GM21825 (cell line): Measurements from ENCODE around the gene HNRNPUL2.

Experiments
- ATAC-seq: cut with Tn5 transposase; IDR thresholded peaks from one replicate; pipeline ENCODE4 v1.9.1; 2021; ENCODE audit warnings: mild to moderate bottlenecking, moderate library complexity; ENCODE audit not compliant: unreplicated experiment

Gene HNRNPUL2

DNA sequence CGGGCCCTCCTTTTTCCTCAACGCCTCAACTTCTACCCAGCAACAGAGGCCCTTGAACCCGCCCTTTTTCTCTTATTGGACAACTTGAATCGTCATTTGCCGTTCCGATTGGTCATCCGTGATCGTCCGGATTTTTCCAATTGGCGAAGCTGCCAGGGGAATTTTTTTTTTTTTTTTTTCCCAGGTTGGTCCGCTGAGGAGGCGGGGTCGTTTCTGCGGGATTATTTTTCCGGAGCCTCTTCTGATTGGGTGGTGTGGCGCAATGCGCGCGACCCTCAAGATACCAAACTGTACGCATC lies 564 bp upstream of the HNRNPUL2 start:
- peak; percentile 52 for ATAC-seq

DNA sequence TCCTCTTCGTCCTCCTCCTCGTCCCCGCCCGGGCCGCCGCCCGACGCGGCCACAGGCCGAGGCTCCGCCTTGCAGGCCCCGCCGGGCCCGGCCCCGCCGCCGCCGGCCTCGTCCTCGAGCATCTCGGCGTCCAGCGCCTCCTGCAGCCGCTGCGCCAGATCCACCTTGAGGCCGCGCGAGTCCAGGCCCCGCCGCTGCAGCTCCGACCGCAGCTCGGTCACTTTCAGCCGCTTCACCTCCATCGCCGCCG lies 417 bp downstream of the HNRNPUL2 start:
- no peak for ATAC-seq

DNA sequence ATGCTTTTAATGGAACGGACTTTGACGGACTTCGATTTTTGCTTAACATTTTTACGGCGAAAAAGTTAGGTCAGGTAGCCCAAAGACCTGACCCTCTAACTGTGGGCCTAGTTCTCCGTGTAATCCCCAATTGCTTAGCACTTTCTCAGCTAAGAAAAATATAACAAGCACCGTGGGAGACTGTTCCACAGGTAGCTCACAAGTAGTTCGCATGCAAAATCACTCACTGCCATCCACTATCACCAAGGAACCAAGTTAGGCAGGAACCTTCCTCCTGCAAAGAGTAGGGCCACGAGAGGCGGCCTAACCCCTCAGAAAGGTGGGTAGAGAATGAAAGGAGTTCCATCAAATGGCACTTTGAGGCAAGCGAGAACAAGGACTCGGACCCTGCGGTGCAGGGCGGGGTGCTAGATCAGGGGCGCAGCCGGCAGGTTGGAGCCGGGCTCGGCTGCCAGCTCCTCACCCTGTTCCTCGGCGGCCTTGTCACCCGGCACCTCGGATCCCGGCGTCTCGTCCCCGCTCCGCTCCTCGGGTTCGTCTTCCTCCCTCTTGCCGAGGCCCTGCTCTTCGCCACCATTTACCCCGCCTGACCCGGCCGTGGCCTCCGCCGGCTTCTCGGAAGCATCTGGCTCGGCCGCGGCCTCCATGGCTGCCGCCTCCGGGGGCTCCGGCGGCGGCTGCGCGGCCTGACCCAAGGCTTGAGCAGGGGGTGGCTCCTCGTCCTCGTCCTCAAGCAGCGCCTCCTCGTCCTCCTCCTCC lies 922 bp downstream of the HNRNPUL2 start:
- peak; percentile 0 for ATAC-seq

DNA sequence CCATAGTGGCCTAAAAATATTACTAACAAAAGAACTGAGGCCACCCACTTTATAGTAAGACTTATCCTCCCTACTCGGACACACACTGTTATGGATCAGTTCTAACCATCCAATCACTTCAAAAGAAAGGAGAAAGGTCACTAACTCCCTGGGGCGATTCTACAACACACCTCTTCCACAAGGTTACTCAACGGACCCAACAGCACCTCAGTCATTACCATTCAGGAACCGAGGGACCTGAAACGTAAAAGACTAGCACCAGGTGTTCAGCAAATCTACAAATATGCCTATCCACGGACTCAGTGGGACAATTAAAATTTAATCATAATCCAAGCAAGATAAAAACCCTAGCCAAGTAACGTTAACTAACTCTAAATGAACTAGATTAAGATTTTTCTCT lies 1.6 kb downstream of the HNRNPUL2 start:
- no peak for ATAC-seq

DNA sequence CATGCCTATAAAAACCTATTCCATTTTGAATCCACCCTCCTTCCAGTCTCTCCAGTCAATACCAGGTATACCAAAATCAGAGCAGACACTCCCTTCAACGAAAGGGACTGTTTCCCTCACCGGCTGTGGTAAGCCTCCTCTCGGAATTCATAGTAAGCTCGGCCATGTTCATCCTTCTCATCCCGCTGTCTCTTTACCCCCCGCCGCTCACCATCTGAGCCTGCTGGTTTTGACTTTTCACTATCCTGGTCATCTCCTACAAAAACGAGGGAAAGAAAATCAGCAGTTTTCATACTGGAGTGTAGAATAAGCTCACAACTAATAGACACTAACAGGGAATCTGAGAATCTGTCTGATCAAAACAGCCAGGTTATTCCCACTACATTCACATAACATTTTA lies 3.1 kb downstream of the HNRNPUL2 start:
- no peak for ATAC-seq

DNA sequence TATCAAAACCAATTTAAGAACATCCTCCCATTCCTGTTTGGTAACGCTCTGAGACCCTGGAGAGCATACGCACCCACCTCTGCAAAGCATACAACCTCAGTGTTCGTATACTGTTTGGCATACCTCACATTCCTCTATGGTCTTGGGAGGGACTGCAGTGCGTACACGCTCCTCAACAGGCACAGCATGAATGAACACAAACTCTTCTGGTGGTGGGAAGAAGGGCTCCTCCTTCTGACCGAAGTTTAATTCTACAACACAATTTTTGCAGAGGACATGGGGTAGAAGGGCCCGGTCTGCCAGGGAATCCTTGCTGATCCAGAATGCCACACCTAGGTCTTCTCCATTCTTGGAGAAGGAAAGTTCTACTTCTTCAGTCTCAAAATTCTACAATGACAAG lies 5.3 kb downstream of the HNRNPUL2 start:
- ATAC-seq, result no peak

DNA sequence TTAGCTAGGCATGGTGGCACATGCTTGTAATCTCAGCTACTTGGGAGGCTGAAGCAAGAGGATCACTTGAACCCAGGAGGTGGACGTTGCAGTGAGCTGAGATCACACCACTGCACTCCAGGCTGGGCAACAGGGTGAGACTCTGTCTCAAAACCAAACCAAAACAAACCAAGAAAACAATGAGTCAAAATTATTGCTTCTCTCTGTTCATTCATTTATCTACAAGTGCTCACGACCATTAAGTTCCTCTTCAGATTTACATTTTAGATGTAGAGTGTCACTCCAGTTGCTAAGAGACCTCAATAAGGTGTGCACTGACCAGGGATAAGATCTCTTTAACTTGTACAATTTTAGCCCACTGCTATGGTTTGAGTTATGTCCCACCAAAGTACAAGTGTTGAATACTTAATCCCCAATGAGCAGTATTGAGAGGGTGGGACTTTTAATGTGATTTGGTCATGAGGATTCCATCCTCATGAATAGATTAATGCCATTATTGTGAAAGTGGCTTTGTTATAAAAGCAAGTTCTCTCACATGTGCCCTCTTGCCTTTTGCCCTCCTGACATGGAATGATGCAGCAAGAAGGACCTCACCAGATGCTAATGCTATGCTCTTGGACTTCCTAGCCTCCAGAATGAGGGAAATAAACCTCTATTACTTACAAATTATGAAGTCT lies 7.8 kb downstream of the HNRNPUL2 start:
- no peak for ATAC-seq

DNA sequence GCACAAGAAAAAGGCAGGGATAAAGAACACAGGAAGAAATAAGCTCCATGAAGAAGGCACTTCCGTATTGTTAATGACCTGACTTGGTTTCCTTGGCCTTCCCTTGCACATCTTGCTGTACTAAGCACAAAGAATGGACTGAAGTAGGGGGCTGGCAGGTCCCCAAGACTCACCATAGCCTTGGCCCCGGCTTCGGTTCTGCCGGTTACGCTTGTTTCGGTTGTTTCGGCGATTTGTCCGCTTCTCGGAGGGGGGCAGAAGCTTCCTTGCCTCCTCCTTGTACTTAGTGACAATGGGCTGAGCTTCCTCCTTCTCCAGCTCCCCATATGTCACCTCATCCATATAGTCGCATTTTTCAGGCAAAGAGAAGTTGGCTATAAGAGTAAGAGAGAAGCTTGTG lies 10.4 kb downstream of the HNRNPUL2 start:
- ATAC-seq, result no peak

DNA sequence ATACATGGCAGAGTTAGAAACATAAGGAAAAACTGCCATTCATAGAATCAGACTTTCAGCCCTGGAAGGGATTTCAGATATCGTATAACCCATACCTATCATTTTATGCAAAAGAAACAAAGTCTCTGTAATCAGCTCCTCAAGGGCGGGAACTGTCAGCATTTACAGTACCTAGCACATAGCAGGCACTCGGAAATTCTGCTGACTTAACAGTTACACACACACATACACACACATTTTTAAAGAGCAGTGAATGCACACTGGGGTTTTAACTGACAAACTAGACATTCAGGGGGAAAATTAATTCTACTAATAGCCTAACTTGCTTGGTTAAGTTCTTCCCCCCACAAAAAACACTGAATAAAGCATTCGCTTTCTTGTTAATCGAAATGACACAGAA lies 11.1 kb downstream of the HNRNPUL2 start:
- ATAC-seq, result no peak

DNA sequence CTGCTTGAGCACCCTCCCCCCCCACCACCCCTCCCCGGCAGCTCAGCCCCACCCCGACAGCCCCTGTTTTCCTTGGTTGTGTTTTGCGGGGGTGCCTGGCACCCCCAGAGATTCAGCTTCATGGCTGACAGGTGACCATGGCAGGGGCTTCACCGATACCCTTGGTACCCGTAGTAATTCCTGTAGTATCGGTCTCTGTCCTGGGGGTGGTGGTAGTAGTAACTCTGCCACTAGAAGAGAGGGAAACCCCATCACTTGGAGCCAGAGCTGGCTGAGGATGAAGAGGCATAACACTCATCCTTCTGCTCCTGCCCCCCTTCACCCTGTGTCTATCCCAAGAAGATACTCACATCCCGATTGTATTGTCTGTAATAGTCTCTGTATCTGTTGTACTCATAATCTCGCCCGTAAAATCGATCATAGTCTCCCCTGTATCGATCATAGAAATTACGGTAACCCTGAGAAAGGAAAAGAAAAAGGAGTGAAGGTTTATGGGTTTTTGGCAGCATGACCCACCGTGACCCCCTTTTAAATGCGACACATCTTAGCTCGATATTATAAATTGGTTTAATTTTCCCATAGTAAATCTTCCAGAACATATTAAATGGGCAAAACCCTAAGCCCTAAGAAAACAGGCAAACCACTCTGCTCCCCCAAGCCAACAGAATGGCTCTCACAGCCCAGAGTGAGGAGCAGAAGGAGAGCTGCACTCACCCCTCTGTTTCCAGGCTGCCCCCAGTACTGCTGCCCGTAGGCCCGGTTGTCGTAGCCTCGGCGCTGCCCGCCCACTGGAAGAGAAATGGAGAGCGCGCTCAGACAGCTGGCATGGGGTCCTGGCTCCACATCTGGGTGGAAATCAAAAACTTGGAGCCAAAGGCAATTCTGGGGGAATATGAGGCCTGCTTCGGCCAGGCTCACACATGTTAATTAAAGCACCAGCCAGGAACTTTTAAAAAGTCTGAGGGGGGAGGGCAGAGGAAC lies 11.8 kb downstream of the HNRNPUL2 start:
- ATAC-seq, result no peak

DNA sequence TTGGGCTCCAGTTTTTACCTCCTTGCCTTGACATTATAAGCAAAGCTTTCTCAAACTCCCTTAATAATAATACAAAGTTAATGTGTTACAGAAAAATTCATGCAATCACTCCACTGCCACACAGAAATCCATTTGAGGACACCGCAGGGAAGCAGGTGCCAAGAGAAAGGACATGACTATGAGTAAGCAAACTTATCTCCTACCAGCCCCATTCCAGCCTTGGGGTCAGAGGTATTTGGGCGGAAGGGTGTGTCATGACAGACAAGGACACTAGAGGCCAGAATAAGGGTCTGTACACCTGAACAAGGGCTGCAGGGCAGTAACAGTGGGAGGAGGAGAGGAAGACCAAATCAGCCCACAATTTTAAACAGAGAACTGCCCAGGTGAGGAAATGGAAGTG lies 13.9 kb downstream of the HNRNPUL2 start:
- no peak for ATAC-seq

DNA sequence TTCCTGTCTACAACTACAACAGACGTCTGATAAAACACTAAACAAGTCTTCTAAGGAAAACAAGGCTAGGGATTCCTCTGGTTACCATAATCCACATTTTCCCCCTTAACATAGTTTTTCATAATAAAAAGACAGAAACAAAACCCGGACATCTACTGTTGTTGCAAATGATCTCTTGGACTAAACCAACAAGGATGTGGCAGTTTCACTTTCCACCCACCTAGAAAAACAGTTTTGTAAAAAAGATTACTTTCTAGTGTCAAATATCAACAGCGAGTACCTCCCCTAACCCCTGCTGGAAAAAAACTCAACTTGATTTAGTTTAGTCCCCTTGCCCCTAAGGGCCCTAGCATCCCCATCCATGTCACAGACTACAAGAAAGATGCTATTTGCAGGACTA lies 14.4 kb downstream of the HNRNPUL2 start:
- no peak for ATAC-seq

DNA sequence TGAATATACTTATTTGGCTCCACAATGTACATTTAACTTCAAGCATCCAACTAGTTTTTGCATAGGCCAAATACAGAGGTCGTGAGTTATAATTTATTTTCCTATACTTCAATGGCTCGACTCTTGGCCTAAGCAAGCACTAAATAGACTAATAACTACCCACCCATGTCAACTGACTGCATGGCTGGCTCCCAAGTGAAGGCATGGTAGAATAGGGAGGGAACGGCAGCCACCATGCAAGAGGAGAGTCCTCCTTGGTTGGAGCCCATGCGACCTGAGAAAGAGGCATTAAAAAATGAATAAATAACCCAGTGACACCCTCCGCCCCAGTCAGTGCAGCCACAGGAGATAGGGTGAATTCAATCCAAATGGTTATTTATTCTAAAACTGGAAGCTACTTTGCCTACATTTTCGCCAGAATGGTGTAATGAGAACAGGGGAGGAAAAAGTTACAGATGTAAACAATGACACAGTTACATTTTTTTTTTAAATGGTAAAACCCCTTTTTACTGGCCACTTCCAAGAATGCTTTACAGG lies 14.9 kb downstream of the HNRNPUL2 start:
- ATAC-seq, result no peak

DNA sequence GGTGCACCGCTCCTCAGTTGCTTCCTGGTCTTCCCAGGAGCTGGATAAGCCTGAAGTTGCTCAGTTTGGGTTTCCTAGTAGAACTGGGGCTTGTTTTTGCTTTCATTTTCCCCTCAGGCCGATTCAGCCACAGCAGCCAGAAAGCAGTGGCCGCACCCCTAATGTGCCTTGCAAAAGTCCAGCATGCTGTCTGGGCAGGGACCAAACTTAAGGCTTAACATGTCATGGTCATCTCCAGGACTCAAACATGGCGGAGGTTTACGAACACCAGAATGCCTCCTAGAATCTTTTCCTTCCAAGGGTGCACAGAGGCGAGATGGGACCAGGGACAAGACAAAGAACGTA lies 17.3 kb downstream of the HNRNPUL2 start:
- no peak for ATAC-seq

DNA sequence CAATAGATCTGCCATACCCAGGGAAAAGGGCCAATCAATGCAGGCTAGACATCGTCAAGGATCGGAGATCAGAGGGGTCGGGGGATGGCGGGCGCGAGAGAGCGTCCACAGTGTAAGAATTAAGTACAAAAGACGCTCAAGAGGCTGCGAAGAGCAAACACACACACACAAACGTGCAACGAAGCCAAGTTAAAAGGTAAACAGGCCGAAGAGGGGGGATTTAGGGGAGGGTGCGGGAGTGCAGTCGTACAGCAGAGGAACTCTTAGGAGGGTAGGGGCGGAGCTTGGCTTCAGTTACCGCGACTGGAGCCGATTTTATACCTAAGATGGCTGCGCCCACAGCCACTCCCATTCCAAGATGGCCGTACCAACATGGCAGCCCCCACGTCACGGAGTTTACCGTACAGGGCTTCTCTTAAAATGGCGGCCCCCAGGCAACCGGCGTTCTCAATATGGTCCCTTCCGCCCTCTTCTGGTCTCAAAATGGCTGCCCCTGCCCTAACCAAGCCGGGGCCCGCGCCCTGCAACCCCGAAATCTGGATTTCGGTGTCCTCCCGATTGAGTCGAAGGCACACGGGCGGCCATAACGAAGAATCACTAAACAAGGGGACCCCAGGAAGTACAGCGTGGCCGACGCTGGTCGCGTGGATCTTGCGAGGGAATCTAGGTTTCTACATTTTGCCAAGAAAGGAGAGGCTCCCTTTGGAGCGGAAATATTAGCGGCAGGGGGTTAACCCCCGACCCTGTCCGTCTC lies 17.8 kb downstream of the HNRNPUL2 start:
- peak; percentile 63 for ATAC-seq

DNA sequence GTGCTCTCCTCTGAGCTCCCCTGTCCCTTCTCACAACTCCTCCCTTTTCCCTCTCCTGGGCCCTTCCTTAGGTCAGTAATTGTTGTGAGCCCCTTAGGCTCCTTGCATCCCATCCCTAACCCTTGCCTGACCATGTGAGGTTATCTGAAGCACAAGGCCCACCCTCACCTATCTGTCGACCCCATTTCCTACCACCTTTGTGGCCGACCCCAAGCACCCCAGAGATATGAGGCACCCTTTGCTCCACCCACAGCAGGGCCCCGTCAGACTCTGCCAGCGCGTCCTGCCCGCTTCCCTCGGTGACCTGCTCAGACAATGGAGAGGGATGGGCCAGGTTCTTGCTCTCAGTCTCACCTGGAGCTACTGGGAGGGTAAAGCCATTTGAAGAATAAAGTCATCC lies 18.5 kb downstream of the HNRNPUL2 start:
- ATAC-seq, result no peak

DNA sequence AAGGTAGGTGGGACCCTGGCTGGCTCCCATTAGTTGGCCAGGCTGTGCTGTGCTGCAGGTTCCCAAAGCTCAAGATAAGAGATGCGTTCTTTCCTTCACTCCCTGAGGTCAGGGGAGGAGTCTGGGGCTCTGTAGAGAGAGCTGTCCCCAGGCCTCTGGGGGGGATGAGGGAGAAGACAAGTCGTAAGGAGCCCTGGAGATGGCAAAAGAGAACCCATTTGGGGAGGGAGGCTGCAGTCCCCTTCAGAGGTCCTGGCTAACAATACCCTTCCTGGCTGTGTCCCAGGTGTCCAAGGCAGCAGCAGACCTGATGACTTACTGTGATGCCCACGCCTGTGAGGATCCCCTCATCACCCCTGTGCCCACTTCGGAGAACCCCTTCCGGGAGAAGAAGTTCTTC lies 18.9 kb downstream of the HNRNPUL2 start:
- ATAC-seq, result no peak

DNA sequence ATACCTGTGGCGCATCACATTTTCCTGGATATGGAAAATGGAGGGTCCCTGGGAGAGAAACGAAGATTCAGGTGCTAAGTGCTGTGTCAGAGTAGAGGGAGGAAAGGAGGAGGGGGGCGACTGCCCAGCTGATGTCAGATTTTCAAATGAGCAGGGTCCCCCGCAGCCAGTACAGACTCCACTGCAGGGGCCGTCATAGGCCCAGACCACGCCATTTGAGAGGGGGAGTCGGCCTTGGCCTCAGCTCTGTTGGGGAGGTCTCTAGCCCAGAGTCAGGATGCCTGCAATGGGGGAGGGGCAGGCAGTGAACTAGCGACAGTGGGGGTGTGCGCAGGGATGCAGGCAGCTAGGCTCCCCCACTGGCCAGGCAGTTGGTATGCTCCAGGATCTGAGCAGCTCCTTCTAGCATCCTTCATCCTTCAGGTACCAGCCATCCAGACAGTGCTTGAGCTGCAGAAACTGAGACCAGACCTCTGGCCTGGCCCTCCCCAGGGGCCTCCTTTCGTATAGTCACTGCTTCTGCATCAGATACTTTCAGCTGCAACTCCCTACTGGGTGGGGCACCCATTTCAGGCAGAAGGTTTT lies 19.9 kb downstream of the HNRNPUL2 start, which contains the start of the genes BSCL2 and GNG3:
Gene BSCL2 (minus strand): TSS at position 148 of the 585 bp plus-strand sequence. CDS start 229 bp downstream, outside the sequence.
Gene GNG3 (plus strand): TSS at position 400 of the 585 bp plus-strand sequence. CDS start 620 bp downstream, outside the sequence.
- no peak for ATAC-seq

DNA sequence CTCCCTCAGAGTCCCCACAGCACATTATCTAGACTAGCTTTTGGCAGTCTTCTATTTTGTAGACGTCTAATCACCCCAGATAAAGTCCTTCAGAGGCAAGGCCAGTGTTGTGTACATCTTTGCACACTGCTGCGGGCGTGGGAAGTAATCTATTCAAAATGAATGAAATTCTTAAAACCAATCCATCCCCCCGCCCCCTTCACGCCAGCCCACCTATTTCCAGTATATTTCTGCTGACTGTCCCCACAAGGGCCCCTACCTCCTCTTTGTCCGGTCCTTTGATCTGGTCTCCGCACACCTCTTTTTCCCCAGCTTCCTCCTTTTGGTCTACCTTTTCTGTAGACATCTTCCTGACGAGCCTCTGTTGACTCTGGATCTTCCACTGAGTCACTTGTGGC lies 20.4 kb downstream of the HNRNPUL2 start:
- no peak for ATAC-seq
